ENCODE measurements around the gene FOXL2NB. TPM values are rescaled to one million over a fixed set of nuclear protein-coding genes. Genes with fewer than 3 reads are reported as not detected.
"Not testable (repeated sequence)": the region's sequence is repeated elsewhere in the genome, so short reads cannot be mapped to it uniquely, and the experiment has no call there.

The FOXL2NB gene
- total RNA-seq, 2 donors from 2014 or later = not detected

DNA sequence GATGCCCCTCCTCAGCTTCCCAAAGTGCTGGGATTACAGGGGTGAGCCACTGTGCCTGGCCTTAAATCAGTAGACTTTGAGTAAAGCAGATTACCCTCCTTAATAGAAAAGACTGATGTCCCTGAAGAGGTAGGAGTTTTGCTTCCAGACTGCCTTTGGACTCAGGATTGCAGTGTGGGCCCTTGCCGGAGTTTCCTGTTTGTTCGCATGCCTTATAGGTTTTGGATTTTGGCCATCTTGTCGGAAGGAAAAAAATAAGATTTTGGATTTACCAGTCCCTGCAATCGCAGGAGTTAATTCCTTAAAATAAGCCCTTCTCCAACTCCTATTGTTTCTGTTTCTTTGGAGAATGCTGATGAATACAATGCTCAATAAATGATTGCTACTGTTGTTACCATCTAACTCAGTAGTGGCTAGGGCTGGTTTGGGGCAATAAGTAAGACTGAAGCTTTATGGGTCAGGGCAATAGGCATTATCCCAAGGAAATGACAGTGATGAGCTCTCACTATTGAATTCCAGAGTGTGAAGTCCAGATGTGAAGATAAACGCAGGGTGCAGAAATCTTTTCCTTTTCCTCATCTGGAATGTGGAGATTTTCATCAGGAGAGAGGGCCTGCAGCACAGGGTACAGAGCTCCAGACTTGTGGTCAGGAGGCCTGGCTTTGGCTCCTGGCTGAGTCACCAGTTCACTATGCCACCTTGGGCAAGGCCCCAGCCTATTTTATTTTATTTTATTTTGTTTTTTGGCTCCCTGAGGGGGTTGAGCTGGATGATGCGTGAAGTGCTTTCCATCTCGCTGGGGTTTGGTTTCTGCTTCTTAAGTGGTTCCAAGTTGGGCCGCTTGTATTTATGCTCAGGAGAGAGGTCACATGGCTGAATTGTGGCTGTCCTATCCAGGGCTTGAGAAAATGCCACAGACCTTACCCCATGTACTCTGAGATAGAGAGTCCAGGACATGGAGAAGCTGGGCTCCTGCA lies 25.4 kb upstream of the FOXL2NB start:
- Mint-ChIP-seq H3K9me3 (no peaks in the 10 kb centered on the region), H3K27ac (no peak overlapping the region), H3K36me3 (no peaks in the 10 kb centered on the region)
- DNase-seq (ENCODE audit: low spot score in 2 of 2) (no peak), ATAC-seq (no peak)

DNA sequence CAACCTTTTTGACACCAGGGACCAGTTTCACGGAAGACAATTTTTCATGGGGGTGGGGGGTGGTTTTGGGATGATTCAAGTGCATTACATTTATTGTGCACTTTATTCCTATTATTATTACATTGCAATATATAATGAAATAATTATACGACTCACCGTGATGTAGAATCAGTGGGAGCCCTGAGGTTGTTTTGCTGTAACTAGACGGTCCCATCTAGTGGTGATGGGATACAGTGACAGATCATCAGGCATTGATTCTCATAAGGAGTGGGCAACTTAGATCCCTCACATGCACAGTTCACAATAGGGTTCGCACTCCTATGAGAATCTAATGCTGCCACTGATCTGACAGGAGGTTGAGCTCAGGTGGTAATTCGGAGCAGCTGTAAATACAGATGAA lies 24.6 kb upstream of the FOXL2NB start:
- not testable (repeated sequence) for H3K36me3 Mint-ChIP-seq, H3K27ac Mint-ChIP-seq, ATAC-seq

DNA sequence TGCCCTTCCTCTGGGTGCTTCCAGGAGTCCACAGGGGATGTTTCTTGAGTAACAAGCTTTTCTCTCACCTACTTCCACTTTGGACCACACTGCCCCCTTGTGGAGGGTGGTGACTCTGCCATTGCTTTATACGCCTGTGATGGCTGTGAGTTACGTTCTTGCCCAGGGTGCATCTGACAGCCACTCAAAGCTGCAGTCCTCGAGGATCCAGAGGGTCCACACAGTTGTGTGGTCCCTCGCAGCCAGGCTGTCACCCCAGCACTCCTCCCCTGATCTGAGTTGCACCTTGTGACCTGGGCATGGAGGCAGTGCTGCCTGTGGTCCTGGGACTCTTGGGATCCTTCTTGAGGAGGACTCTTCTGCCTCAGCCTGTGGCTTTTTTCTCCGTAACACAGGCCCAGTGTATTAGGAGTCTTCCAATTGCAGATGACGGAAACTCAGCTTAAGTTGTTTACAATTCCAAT lies 23.5 kb upstream of the FOXL2NB start:
- DNase-seq (ENCODE audit: low spot score in 2 of 2) = peak in 1 of 2 donors; percentile 92
- ATAC-seq = peak; percentile 92 to 93
- no peak overlapping the region for H3K27ac Mint-ChIP-seq
- no peaks in the 10 kb centered on the region for H3K9me3 Mint-ChIP-seq
- no peaks in the 10 kb centered on the region for H3K36me3 Mint-ChIP-seq

More for the DNA sequence above, 24.6 kb upstream of the FOXL2NB start:
- H3K9me3 Mint-ChIP-seq; DNase-seq (ENCODE audit: low spot score in 2 of 2): not testable (repeated sequence)

DNA sequence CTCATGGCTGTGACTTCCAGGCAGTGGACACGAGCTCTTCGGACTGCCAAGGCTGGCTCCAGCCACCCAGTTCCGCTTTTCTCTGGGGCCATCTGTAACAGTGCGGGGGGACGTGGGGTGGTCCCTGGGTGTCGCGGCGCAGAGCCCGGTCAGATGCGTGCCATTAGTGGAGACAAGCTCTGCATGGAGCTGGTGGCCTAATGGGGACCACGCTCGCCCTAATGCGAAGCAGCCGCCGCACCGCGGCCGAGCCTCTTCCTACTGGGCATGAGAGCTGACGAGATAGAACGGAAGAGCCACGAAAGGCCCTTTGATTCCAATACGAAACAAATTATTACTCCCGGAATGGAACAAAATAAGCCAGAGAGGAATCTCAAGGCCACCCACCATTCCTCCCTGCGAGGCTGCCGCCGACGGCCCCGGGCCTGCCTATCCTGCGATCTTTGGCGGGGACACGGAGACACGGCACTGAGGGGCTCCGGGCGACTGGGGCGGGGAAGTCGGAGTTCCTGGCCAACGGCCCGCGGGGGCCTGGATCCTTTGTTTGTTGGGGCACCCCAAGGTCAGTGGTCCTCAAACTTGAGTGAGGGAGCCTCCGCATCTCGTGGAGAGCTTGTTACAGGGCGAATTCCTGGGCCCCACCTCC lies 18.2 kb upstream of the FOXL2NB start:
- ATAC-seq (no peak), DNase-seq (ENCODE audit: low spot score in 2 of 2) (no peak)
- Mint-ChIP-seq H3K9me3 (no peaks in the 10 kb centered on the region), H3K27ac (no peak overlapping the region), H3K36me3 (no peaks in the 10 kb centered on the region)

- Mint-ChIP-seq H3K9me3 (no peaks in the 10 kb centered on the region), H3K27ac (no peak overlapping the region)
- no peak for ATAC-seq
Observed at GRCh38 chr3:138933068-138933668, 13.8 kb upstream of the FOXL2NB start.

DNA sequence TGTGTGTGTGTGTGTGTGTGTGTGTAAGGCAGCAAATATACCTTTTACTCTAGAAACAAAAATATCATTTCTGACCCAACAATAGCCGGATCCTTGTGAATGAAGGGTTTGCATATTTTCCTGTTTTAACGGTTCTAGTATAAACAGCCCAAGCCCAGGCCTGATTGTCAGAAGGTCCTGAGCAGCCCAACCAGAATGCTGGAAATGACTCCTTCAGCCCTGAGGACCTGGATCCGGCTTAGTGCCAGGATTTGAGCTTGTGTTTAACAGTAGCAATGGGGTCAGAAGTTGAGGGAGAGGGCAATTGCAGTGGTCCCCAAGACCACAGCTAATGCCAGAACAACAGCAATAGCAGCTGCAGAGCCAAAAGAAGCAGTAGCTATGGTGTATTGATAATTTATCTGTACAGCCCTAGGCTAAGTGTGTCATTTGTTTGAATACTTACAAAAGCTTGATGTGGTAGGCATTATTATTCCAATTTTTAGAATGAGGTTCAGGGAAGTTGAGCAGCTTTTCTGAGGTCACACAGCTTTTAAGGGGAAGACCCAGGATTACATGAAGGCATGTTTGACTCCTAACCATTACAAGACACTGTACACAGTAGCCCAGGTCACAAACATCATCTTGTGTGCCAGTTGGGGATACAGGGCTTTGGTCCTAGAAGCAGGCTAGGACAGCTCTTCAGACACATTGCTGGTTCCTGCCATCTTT lies 12.9 kb upstream of the FOXL2NB start:
- H3K9me3 Mint-ChIP-seq = no peaks in the 10 kb centered on the region
- H3K36me3 Mint-ChIP-seq = peaks cover 0 to 7% of the 10 kb centered on the region in 2 donors
- ATAC-seq (no peak), DNase-seq (ENCODE audit: low spot score in 2 of 2) (no peak)
- H3K27ac Mint-ChIP-seq = no peak overlapping the region

More at GRCh38 chr3:138933068-138933668, 13.8 kb upstream of the FOXL2NB start:
- H3K36me3 Mint-ChIP-seq = peaks cover 0 to 7% of the 10 kb centered on the region in 2 donors
- no peak for DNase-seq (ENCODE audit: low spot score in 2 of 2)

GRCh38 chr3:138935505-138935862 lies 11.5 kb upstream of the FOXL2NB start:
- no peak for ATAC-seq
- Mint-ChIP-seq H3K9me3 (no peaks in the 10 kb centered on the region), H3K27ac (peak overlapping the region in 1 of 2 donors; percentile 40), H3K36me3 (peaks cover 0 to 7% of the 10 kb centered on the region in 2 donors)
- no peak for DNase-seq (ENCODE audit: low spot score in 2 of 2)

DNA sequence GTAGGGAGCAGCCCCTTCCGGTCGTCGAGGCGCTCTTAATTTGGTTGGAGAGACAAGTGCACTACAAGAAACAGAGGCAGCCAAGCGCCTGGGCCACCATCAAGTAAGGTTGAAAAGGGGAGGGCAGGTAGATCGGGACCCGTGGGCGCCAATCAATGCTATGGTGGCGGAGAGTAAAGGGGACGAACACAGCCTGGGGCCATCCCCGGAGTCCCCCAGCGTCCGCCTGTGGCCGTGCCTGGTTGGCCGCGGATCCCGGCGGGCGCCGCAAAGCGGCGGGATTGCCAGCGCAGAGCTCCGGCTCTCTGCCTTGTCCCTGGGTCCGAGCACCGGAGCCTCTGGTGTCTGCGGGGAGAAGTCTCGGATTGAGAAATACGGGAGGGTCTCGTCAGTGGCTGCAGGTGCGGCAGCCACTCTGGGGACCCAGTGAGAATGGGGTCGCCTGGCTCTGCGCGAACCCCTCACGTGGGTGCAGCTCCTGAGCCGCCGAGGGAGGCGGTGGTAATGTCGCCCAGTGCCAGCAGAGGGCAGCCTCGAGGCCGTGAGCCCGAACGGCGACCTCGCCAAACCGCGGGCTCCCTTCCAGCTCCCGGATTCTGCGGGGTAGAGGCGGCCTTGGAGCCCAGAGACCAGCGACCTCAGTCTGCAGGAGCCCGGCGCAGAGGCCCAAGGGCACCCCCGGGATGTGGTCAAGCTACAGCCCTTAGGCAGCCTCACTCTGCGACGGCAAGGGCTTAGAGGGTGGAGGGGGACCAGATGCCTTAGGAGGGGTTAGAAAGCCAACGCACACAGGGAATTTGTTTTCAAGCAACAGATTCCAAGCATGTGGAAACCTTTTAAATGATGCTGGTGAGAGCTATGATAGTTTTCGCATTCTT lies 10.9 kb upstream of the FOXL2NB start:
- peak; percentile 76 for ATAC-seq
- H3K9me3 Mint-ChIP-seq = no peaks in the 10 kb centered on the region
- peak overlapping the region in 1 of 2 donors; percentile 40 for H3K27ac Mint-ChIP-seq
- H3K36me3 Mint-ChIP-seq = peaks cover 0 to 7% of the 10 kb centered on the region in 2 donors
- DNase-seq (ENCODE audit: low spot score in 2 of 2) = peak; percentile 76 to 88

GRCh38 chr3:138936741-138937689 lies 10.0 kb upstream of the FOXL2NB start:
- DNase-seq (ENCODE audit: low spot score in 2 of 2) = no peak
- no peak for ATAC-seq
- Mint-ChIP-seq H3K27ac (no peak overlapping the region), H3K36me3 (peaks cover 0 to 7% of the 10 kb centered on the region in 2 donors), H3K9me3 (no peaks in the 10 kb centered on the region)

DNA sequence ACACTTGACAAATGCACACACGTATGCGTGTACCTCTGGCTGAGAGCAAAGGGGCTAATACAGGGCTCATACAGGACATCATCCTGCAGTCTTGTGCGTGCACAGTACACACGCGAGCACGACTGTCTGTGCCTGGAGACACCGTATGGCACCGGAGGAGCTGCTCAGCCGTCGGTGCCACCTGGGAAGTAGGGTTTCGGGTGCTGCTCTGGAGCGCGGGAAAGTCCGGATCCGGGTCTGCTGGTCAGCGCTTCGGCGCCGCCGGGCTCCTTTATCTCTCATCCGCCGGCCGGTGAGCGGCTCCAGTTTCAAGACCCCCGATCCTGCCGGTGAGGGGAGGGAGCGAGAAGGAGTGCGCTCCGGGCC lies 9.3 kb upstream of the FOXL2NB start:
- Mint-ChIP-seq H3K9me3 (no peaks in the 10 kb centered on the region), H3K36me3 (peaks cover 0 to 7% of the 10 kb centered on the region in 2 donors), H3K27ac (no peak overlapping the region)
- peak in 1 of 2 donors; percentile 28 for DNase-seq (ENCODE audit: low spot score in 2 of 2)
- peak in 1 of 2 donors; percentile 8 for ATAC-seq

- DNase-seq (ENCODE audit: low spot score in 2 of 2) (no peak), ATAC-seq (peak in 1 of 2 donors; percentile 25)
- Mint-ChIP-seq H3K27ac (no peak overlapping the region), H3K36me3 (peaks cover 0 to 7% of the 10 kb centered on the region in 2 donors), H3K9me3 (no peaks in the 10 kb centered on the region)
Observed at GRCh38 chr3:138938056-138938876, 8.8 kb upstream of the FOXL2NB start.

DNA sequence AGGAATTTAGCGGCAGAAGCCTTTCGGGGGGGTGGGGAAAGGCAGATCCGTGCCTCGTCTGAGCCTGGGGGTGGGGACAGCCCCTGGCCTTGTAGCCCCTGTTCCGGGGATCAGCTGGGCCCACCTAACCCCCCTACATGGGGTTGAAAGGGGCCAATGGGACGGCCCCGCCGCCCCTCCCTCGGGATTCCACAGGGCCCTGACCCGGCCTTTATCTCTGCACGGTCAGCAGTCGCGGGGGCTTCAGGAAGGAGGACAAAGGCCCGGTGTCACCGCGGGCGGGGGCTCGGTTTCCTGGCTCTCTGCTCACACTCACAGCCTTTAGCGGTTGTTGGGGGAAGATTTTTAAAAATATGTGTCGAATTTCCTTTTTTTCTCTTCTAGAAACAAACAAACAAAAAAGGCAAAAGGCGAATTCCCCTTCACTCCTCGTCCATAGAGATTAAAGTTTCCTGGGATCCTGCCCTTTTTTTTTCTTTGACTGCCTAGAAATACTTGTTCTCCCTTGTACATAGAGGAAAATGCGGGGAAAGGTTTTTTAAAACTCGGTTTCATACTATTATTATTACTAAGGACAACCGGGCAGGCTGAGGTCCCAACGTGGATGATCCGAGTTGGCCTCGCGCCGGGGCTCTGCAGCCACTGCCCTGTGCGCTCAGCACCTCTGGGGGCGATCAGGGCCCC lies 8.0 kb upstream of the FOXL2NB start:
- no peak for DNase-seq (ENCODE audit: low spot score in 2 of 2)
- H3K36me3 Mint-ChIP-seq = peaks cover 0 to 11% of the 10 kb centered on the region in 2 donors

GRCh38 chr3:138939561-138940241 lies 7.3 kb upstream of the FOXL2NB start:
- H3K36me3 Mint-ChIP-seq = peaks cover 0 to 12% of the 10 kb centered on the region in 2 donors
- no peak overlapping the region for H3K27ac Mint-ChIP-seq
- DNase-seq (ENCODE audit: low spot score in 2 of 2) = peak in 1 of 2 donors; percentile 40
- ATAC-seq = no peak
- no peaks in the 10 kb centered on the region for H3K9me3 Mint-ChIP-seq

More for the DNA sequence above, 8.0 kb upstream of the FOXL2NB start:
- Mint-ChIP-seq H3K27ac (no peak overlapping the region), H3K9me3 (no peaks in the 10 kb centered on the region)
- no peak for ATAC-seq

Data from activated naive CD4-positive, alpha-beta T cell treated with anti-CD3 and anti-CD28 coated beads, Interleukin-2, amount 50 U/mL, for 72 hours (primary cell).